ENCODE data around the gene VEPH1. TPM values are rescaled to one million over a fixed set of nuclear protein-coding genes. Genes with fewer than 3 reads are reported as not detected.

VEPH1 gene
- total RNA-seq, 1 experiment from 2014 or later, result 0.51 TPM

GRCh38 chr3:157445857-157446256, 57.4 kb downstream of the VEPH1 start:
- no peak overlapping the region for H3K27ac ChIP-seq (ENCODE audit: low read length)
- no peak overlapping the region for H3K4me3 ChIP-seq (ENCODE audit: low read depth in 2 of 2, low read length in 2 of 2)
- H3K27me3 ChIP-seq (ENCODE audit: control insufficient read depth, insufficient read depth, low read length), result no peaks in the 10 kb centered on the region
- H3K4me1 ChIP-seq (ENCODE audit: control insufficient read depth, insufficient read depth, low read length), result no peaks in the 10 kb centered on the region
- POLR2A ChIA-PET, result no interaction called here
- no peaks in the 10 kb centered on the region for H3K36me3 ChIP-seq (ENCODE audit: control insufficient read depth, insufficient read depth, low read length)
- CTCF ChIA-PET, result no interaction called here
- intact Hi-C loops (cut with micrococcal nuclease; ENCODE audit: unreplicated experiment) (loop anchor here (2.0 kb wide), 1 partner anchor 241 kb away; no protein-coding TSS in a partner anchor), in situ Hi-C loops (cut with HindIII; ENCODE audit: low pct_unique_long_range_greater_than_20kb, low sequenced_read_pairs) (no loop called here)
- DNase-seq (ENCODE audit: low read depth, low spot score) (no peak), ATAC-seq (no peak)
- TF ChIP-seq CTCF (IDR thresholded peaks at IDR 0.05) (no peak), REST (IDR thresholded peaks at IDR 0.05; ENCODE audit: insufficient read depth in 1 of 2, low read depth in 2 of 2, low read length in 1 of 2) (no peak), POLR2AphosphoS5 (IDR thresholded peaks at IDR 0.05; ENCODE audit: low read depth, low read length) (no peak), TCF7L2 (IDR thresholded peaks at IDR 0.05; ENCODE audit: low read depth, low read length) (no peak), SIN3A (IDR thresholded peaks at IDR 0.05; ENCODE audit: borderline replicate concordance, insufficient read depth, low read depth, low read length) (no peak)
- no peaks in the 10 kb centered on the region for H3K9me3 ChIP-seq (ENCODE audit: control insufficient read depth, insufficient read depth, low read depth, low read length)
- no TSS peak for BruUV-seq (replicated peaks)

GRCh38 chr3:157444797-157445184, 58.4 kb downstream of the VEPH1 start:
- TF ChIP-seq TCF7L2 (IDR thresholded peaks at IDR 0.05; ENCODE audit: low read depth, low read length) (no peak), POLR2AphosphoS5 (IDR thresholded peaks at IDR 0.05; ENCODE audit: low read depth, low read length) (no peak), SIN3A (IDR thresholded peaks at IDR 0.05; ENCODE audit: borderline replicate concordance, insufficient read depth, low read depth, low read length) (no peak), REST (IDR thresholded peaks at IDR 0.05; ENCODE audit: insufficient read depth in 1 of 2, low read depth in 2 of 2, low read length in 1 of 2) (no peak), CTCF (IDR thresholded peaks at IDR 0.05) (no peak)
- no peak for DNase-seq (ENCODE audit: low read depth, low spot score)
- CTCF ChIA-PET, result no interaction called here
- no TSS peak for BruUV-seq (replicated peaks)
- no peak overlapping the region for H3K4me3 ChIP-seq (ENCODE audit: low read depth in 2 of 2, low read length in 2 of 2)
- no peak for ATAC-seq
- H3K36me3 ChIP-seq (ENCODE audit: control insufficient read depth, insufficient read depth, low read length), result no peaks in the 10 kb centered on the region
- intact Hi-C loops (cut with micrococcal nuclease; ENCODE audit: unreplicated experiment), result no loop called here
- H3K27me3 ChIP-seq (ENCODE audit: control insufficient read depth, insufficient read depth, low read length), result no peaks in the 10 kb centered on the region
- POLR2A ChIA-PET, result no interaction called here
- no peaks in the 10 kb centered on the region for H3K9me3 ChIP-seq (ENCODE audit: control insufficient read depth, insufficient read depth, low read depth, low read length)
- no peak overlapping the region for H3K27ac ChIP-seq (ENCODE audit: low read length)
- no peaks in the 10 kb centered on the region for H3K4me1 ChIP-seq (ENCODE audit: control insufficient read depth, insufficient read depth, low read length)
- in situ Hi-C loops (cut with HindIII; ENCODE audit: low pct_unique_long_range_greater_than_20kb, low sequenced_read_pairs), result no loop called here
